GM08714 (cell line): Measurements from ENCODE around the gene SNED1.
A peak's percentile ranks its signal among the peaks of the same experiment; 100 is the strongest.

ENCODE experiments used
- H3K4me3 ChIP-seq: fragments of 200-500 bp; sonication (Bioruptor generic); 2 replicates; pipeline ENCODE4 v1.5.1; 2014; ENCODE audit warnings: mild to moderate bottlenecking, low read length, inconsistent platforms
- ZNF274 ChIP-seq: IDR thresholded peaks from 2 replicates; pipeline ENCODE4 v1.6.1; 2012; ENCODE audit warnings: mild to moderate bottlenecking, low read depth, low read length

The SNED1 gene

DNA sequence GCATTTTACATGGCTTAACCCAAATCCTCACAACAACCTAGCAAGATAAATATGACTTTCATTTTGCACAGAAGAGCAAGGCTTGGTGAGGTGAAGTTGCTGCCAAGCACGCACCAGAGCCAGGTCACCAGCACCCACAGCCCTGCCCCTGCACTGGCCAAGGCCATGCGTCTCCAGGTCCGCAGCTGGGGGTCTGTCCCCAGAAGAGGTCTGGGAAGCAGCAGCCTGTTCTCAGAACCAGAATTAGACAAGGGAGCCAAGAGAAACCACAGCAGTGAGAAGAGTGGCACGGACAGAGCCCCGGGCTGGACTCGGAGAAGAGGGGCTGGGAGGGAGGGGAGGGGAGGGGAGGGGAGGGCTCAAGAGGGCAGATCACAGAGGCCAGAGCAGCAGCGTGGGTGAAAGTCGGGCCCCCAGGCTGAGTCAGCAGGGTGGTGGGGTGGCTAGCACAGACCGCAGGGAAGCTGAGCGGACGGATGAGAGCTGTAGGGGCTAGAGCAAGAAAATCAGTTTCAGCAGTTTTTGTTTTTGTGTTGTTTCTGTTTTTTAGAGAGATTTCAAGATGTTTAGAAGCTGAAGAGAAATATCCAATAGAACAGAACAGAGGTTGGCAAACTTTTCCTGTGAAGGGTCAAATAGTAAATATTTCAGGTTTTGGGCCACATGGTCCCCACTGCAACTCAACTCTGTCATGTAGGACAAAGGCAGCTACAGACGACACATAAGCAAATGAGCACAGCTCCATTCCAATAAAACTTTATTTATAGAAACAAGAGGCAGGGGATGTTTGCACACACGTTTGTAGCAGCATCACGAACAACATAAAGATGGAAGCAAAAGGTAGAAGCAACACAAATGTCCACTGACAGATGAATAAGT is 111.0 kb downstream of the SNED1 start:
- no peak overlapping the region for H3K4me3 ChIP-seq
- no peak for TF ChIP-seq ZNF274

DNA sequence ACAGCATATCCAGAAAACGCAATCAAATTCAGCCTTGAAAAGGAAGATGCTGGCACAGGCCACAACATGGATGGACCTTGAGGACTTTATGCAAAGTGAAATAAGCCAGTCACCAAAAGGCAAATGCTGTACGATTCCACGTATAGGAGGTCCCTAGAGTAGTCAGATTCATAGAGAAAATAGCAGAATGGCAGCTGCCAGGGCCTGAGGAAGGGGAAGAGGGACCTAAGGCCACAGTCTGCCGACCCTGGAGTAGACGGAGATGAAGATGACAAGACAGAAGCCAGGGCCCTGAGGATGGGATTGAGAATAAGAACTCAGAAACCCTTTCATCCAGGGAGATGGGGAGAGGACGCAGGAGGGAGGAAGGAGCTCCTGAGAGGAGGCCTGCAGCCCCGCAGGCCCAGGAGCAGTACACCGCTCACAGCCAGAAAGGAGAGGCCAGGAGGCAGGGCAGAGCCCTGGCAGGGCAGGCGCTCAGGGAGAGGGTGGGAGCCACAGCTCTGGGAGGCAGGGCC is 111.7 kb downstream of the SNED1 start:
- no peak overlapping the region; the same call in 1 of the 2 replicates for H3K4me3 ChIP-seq
- TF ChIP-seq ZNF274, result no peak

DNA sequence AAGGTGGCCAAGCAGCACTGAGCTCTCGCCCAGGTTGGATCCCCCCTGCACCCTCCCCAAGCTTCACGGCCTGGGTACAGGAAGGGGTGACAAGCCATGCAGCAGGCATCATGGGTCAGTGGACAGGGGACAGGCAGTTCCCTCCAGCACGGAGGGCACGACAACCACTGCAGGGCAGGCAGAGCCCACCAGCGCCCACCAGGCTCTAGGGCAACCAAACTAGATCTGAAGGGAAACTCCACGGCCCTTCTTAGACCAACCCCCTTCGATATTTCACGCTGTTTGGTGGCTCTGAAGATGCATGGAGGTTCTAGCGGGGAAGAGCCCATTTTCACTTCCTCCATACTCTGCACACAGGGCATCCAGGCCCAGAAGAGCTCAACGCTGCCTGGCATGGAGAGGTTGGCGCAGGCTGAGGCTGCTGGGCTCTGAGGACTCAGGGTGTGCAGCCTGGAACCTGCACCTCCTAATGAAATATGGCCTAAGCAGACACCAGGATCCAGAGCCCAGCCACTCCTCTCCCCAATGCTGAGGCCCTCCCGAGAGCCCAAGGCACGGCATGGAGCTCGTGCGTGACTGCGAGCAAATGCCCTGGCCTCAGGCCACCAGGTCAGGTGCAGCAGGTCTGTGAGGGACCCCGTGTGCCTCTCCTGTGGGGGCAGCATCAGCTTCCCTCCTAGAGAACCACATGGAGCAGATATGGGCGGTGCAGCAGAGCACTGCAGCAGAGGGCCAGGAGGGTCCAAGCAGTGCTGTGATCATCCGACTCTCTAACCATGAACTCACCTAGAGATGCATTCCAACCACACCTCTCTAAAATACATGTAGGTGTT is 112.4 kb downstream of the SNED1 start:
- TF ChIP-seq ZNF274, result no peak
- H3K4me3 ChIP-seq, result peak overlapping the region; percentile 2; the same call in 1 of the 2 replicates

DNA sequence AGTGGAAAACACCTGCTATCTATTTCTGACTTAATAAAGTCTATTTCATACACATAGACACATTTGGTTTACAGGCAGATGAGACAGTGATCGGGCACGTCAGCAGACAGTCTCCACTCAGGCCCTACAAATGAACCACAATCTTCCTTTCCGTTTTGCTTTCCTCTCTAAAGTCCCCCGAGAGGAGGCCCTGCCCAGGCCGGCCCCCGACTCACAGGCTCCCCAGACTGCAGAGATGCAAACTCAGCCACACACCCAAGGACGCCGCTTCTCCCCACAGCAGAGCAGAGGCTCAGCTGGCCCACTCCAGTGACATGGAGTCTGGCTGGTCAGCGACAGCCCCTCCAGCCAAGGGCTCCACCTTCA is 113.0 kb downstream of the SNED1 start:
- peak overlapping the region; percentile 21; the same call in 1 of the 2 replicates for H3K4me3 ChIP-seq
- TF ChIP-seq ZNF274, result no peak

DNA sequence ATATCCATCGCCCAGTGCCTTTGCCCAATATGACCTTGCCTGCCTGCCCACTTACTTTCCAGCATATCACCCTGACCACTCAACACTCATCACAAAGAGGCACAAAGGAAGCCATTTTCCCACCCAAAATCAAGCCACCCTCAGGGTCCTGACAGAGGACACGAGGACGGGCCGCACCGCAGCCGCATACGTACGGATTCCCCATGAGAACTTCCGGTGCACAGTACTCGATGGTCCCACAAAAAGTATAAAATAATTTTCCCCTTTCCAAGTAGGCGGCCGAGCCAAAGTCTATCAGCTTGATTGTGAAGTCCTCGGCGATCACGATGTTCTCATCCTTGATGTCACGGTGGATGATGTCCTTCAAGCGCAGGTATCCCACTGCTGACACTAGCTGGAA is 113.6 kb downstream of the SNED1 start:
- peak overlapping the region; percentile 10; the same call in 1 of the 2 replicates for H3K4me3 ChIP-seq
- no peak for TF ChIP-seq ZNF274

DNA sequence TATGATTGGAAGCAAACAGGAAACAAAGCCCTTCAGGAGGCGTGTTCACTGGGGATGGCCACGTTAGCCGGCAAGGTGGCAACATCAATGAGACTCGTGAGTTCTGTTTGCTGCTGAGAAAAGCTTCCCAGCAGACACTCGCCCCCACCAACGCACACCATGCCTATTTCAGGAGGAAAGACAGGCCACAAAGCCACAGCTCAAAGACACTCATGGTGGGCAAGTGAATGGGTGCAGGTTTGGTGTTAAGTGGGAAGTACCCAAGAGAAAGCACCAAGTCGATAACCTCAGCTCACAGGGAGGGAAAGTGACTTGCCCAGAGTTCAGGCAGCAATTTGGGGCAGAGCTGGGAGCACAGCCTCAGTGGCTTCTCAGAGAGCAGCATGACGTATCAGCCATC is 114.2 kb downstream of the SNED1 start:
- no peak overlapping the region for H3K4me3 ChIP-seq
- TF ChIP-seq ZNF274, result no peak

DNA sequence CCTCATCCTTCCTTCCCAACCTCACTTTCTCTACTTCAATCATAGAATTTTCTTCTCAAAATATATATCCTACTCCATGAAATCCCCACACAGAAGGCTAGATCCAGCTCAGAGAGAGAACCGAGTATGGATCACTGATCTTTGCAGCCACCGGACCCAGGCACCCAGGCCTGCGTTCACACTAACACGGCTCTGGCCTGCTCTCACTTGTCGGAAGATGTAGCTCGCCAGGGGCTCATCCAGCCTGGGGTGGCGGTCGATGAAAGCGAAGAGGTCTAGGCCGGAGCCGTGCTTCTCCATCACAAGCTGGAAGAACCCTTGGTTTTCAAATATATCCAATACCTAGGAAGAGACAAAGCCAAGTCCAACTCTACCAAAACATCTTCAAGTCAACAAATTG is 116.4 kb downstream of the SNED1 start:
- TF ChIP-seq ZNF274, result no peak
- H3K4me3 ChIP-seq, result no peak overlapping the region

DNA sequence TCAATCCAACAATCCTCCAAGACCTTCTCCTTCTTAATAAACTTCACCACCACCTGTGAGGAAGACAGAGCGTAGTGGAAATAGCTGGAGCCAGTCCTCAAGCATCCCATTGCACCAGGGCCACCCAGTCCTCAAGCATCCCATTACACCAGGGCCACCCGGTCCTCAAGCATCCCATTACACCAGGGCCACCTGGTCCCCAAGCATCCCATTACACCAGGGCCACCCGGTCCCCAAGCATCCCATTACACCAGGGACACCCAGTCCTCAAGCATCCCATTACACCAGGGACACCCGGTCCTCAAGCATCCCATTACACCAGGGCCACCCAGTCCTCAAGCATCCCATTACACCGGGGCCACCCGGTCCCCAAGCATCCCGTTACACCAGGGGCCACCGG is 116.9 kb downstream of the SNED1 start:
- no peak for TF ChIP-seq ZNF274
- no peak overlapping the region for H3K4me3 ChIP-seq

DNA sequence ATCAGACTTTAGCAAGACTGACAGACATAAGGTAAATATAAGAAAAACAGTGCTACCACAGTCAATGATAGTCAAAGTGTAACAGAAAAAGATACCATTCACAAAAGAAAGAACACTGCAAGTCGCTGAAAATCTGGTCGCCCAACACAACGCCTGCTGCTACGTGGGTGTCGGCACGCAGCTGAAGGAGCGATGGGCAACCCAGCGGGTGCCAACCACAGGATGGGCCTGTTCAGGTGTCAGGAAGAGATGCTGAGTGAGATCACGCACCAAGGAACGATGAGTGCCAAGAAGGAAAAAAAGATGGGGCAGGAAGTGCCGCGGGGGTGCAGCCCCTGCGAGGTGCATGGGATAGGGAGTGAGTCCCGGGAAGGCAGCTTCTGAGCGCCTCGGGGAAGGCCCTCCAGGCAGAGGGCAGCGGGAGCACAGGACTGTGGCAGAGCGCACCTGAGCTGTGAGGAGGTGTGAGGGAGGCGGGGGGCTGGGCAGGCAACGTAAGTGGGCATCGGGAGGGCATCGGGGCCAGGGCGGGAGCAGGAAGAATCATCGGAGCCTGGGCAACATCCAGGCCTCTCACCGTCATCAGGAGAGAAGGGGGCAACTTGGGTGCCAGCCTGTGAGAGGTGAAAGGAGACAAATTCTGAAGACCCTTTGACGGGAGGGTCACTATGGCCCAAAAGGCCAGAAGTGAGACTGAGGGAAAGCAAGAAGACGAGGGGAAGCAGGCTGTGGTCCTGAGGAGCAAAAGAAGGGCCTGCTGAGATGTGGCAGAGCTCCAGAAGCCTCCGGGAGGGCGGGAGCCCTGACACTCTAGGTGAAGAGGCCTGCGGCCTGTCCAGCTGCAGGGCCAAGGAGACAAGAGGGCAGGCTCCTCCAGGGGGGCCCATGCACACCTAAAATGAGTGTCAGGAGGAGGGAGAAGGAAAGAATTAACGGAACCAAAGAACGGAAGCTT is 118.5 kb downstream of the SNED1 start:
- no peak overlapping the region for H3K4me3 ChIP-seq
- no peak for TF ChIP-seq ZNF274

DNA sequence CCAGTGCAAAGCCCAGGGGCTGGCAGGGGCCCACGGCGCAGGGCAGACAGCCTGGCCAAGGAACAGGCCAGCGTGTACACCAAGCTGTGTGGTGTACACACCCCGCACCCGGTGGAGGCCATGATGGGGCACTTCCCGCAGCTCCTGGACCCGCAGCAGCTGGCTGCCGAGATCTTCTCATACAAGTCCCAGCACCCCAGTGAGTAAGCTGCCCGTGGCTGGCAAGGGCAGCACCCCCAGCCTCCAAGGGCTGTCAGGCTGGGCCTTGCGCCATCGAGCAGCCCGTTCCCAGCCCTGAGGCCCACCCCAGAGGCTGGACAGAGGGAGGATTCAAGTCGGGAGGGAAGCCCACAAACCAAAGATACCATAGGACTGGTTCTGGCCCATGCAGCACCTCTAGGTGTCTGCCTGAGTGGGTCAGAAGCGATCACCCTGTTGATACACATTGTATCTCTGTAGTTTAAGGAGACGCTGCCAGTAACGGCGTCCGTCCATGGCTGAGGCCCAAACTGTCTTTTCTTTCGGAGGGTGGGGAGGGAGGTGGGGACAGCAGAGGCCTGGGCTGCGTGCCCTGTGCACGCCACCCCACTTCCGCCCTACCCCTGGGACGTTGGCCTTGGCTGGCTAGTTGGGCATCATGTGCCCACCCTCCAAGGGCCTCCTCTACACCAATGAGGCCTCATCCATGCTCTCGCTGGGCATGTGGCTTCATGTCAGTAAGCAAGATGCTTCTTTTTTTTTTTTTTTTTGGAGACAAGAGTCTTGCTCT is 120.5 kb downstream of the SNED1 start:
- TF ChIP-seq ZNF274, result no peak

DNA sequence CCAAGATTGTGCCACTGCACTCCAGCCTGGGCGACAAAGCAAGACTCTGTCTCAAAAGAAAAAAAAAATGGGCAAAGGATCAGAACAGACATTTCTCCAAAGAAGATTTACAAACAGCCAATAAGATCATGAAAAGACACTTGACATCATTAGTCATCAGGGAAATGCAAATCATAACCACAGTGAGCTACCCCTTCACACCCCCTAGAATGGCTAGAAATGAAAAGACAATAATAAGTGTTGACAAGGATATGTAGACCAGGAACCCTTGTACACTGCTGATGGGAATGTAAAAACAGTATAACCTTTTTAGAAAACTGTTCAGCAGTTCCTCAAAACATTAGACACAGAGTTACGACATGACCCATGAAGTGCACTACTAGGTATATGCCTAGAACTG is 122.0 kb downstream of the SNED1 start:
- TF ChIP-seq ZNF274, result no peak
- no peak overlapping the region for H3K4me3 ChIP-seq

More for the DNA sequence above, 120.5 kb downstream of the SNED1 start:
- H3K4me3 ChIP-seq, result no peak overlapping the region

DNA sequence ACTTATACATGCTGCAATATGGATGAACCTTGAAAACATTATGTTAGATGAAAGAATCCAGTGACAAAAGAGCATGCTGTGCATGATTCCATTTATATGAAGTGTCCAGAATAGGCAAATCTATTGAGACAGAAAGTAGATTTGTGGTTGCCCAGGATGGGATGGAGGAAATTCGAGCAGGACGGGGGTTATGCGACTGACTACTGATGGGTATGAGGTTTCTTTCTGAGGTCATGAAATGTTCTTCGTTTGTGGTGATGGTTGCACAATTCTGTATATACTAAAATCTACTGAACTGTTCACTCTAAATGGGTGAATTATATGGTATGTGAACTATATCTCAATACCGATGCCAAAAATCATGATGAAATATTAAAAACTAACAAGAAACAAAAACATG is 122.6 kb downstream of the SNED1 start:
- H3K4me3 ChIP-seq, result no peak overlapping the region
- TF ChIP-seq ZNF274, result no peak
